K562 (cell line): ENCODE measurements around the gene CBY3. TPM values are rescaled to one million over a fixed set of nuclear protein-coding genes. Genes with fewer than 3 reads are reported as not detected.

ENCODE experiments used
- ATF7 ChIP-seq: fragments of 450-650 bp; IDR thresholded peaks from 2 replicates; pipeline ENCODE4 v1.7.1; 2014; ENCODE audit warnings: mild to moderate bottlenecking, moderate library complexity
- CBFA2T3 ChIP-seq: fragments of 450-650 bp; IDR thresholded peaks from 2 replicates; pipeline ENCODE4 v1.6.1; 2017
- FOXK2 ChIP-seq, 2 experiments: fragments of 450-650 bp; IDR thresholded peaks in 1 of 2; conservative IDR thresholded peaks in 1 of 2; 2 replicates each; pipeline ENCODE4 v1.6.1; 2016; ENCODE audit warnings: low read depth in 2 of 2, mild to moderate bottlenecking in 1 of 2
- KAT2B ChIP-seq: IDR thresholded peaks from one replicate; pipeline ENCODE4 v1.6.1; 2012; ENCODE audit warnings: low read depth, mild to moderate bottlenecking, control low read depth, inconsistent platforms, low read length, moderate library complexity
- MNT ChIP-seq, 2 experiments: fragments of 450-650 bp; conservative IDR thresholded peaks; 2 replicates each; pipeline ENCODE4 v1.6.1; 2017; ENCODE audit warnings: mild to moderate bottlenecking in 2 of 2, moderate library complexity in 2 of 2
- MYC ChIP-seq, 2 experiments: fragments of 250-450 bp in 1 of 2; sonication (Bioruptor Pico) in 1 of 2; IDR thresholded peaks; 2 replicates each; pipeline versions ENCODE4 v1.5.1 to v1.6.1; 2012 to 2021; ENCODE audit warnings: low read depth in 2 of 2, borderline replicate concordance in 1 of 2, improper control_type of control experiment in 1 of 2, low read length in 1 of 2, mild to moderate bottlenecking in 1 of 2, moderate library complexity in 1 of 2
- OTX1 ChIP-seq: fragments of 450-650 bp; formaldehyde crosslinking; IDR thresholded peaks from 2 replicates; pipeline ENCODE4 v1.4.0; 2022; ENCODE audit warnings: mild to moderate bottlenecking
- POLR2AphosphoS2 ChIP-seq: IDR thresholded peaks from 2 replicates; pipeline ENCODE4 v1.6.1; 2012; ENCODE audit warnings: low read length, improper control_type of control experiment
- SIN3A ChIP-seq, 2 experiments: fragments of 150-350 bp in 1 of 2; IDR thresholded peaks; 2 replicates each; pipeline ENCODE4 v1.6.1; 2011 to 2016; ENCODE audit warnings: borderline replicate concordance in 2 of 2, low read depth in 2 of 2, low read length in 2 of 2, mild to moderate bottlenecking in 2 of 2, moderate library complexity in 2 of 2; ENCODE audit not compliant: control insufficient read depth in 1 of 2
- SMARCE1 ChIP-seq: fragments of 450-650 bp; IDR thresholded peaks from 2 replicates; pipeline ENCODE4 v1.7.1; 2016; ENCODE audit warnings: mild to moderate bottlenecking
- SOX6 ChIP-seq: fragments of 450-650 bp; IDR thresholded peaks from 2 replicates; pipeline ENCODE4 v1.6.1; 2014; ENCODE audit warnings: mild to moderate bottlenecking
- TAL1 ChIP-seq: fragments of 450-650 bp; IDR thresholded peaks from 2 replicates; pipeline ENCODE4 v1.6.1; 2016; ENCODE audit warnings: mild to moderate bottlenecking
- TCF3 ChIP-seq: sonication (generic); formaldehyde crosslinking; IDR thresholded peaks from 2 replicates; pipeline ENCODE4 v1.4.0; 2020; ENCODE audit warnings: mild to moderate bottlenecking, missing genetic modification reagents
- ZNF274 ChIP-seq: IDR thresholded peaks from 2 replicates; pipeline ENCODE4 v1.6.1; 2011; ENCODE audit warnings: low read depth, mild to moderate bottlenecking, low read length, moderate library complexity, borderline replicate concordance
- ZNF445 ChIP-seq: fragments of 250-450 bp; sonication (Bioruptor Pico); IDR thresholded peaks from 2 replicates; pipeline ENCODE4 v1.4.0; 2020; ENCODE audit warnings: low read depth, mild to moderate bottlenecking, moderate library complexity
- polyA plus RNA-seq, 8 experiments: library from polyadenylated mRNA; depleted of rRNA in 4 of 8; stranded (reverse) in 5 of 8; unstranded in 3 of 8; fragments of >200 nt; fragmentation: Nextera tagmentation in 2 of 8; fragmentation: Illumina TruSeq in 1 of 8; extraction: Ambion mirVana in 2 of 8; extraction: Trizol in 1 of 8; gene quantifications; 2 replicates each; pipeline versions ENCODE4 v1.2.1 to v1.2.3, GENCODE V29; 2011 to 2014; ENCODE audit warnings: inconsistent platforms in 1 of 8, missing spikeins in 1 of 8
- total RNA-seq, 7 experiments: library from RNA; depleted of rRNA in 6 of 7; stranded (reverse); fragments of >200 nt in 6 of 7; fragmentation: Illumina TruSeq in 2 of 7; extraction: Trizol in 2 of 7; gene quantifications; 2 replicates each; pipeline versions ENCODE4 v1.2.1 to v1.2.3, GENCODE V29; 2011 to 2021; ENCODE audit warnings: low replicate concordance in 1 of 7
- TF ChIP-seq, protein P1 (sequence below): sonication (generic); formaldehyde crosslinking; IDR thresholded peaks from 2 replicates; pipeline ENCODE4 v1.8.1; 2022; ENCODE audit warnings: missing genetic modification reagents
- TF ChIP-seq, protein P2 (sequence below), 3 experiments: fragments of 200-800 bp in 1 of 3; fragments of 250-450 bp in 1 of 3; fragments of 450-650 bp in 1 of 3; sonication (Bioruptor Pico) in 1 of 3; sonication (Bioruptor generic) in 1 of 3; formaldehyde crosslinking in 1 of 3; IDR thresholded peaks; 2 replicates each; pipeline versions ENCODE4 v1.6.1 to v1.8.0; 2016 to 2022; ENCODE audit warnings: mild to moderate bottlenecking in 2 of 3, missing genetic modification characterization in 2 of 3, missing compliant biosample characterization in 1 of 3, moderate library complexity in 1 of 3
- TF ChIP-seq, protein P3 (sequence below): fragments of 450-650 bp; IDR thresholded peaks from 2 replicates; pipeline ENCODE4 v1.6.1; 2018; ENCODE audit warnings: mild to moderate bottlenecking, low read depth; ENCODE audit not compliant: partially characterized antibody
- TF ChIP-seq, protein P4 (sequence below): fragments of 250-450 bp; sonication (Bioruptor Pico); IDR thresholded peaks from 2 replicates; pipeline ENCODE4 v1.9.0; 2021; ENCODE audit warnings: mild to moderate bottlenecking

The CBY3 gene
- total and polyA plus RNA-seq, 9 of the 15 experiments (the other 6 are each of a cell fraction or from before 2014, with no cell fraction given), result not detected

DNA sequence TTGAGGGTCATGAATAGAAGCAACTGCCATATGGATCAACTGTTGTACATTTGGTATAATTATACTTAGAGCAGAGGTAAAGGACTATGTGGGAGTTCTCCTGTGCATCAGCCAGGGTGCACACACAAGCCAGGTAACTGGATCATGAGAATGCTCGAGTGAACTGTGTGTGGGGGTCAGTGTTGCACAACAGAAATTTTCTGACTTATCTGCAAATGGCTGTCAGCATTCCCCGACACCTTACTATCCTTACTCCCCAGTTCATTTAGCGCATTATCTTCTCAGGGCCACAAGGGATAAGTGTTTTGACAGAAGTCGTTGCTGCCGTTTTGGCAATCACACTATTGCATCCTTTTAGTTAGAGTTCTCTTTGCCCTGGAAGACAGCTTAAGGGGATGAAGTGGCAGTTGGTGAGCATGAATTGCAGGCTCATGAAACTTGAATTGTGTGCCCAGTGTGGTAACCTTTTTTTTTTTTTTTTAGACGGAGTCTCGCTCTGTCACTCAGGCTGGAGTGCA, 19.6 kb upstream of the CBY3 start (continued):
- TF ChIP-seq, protein P1, sequence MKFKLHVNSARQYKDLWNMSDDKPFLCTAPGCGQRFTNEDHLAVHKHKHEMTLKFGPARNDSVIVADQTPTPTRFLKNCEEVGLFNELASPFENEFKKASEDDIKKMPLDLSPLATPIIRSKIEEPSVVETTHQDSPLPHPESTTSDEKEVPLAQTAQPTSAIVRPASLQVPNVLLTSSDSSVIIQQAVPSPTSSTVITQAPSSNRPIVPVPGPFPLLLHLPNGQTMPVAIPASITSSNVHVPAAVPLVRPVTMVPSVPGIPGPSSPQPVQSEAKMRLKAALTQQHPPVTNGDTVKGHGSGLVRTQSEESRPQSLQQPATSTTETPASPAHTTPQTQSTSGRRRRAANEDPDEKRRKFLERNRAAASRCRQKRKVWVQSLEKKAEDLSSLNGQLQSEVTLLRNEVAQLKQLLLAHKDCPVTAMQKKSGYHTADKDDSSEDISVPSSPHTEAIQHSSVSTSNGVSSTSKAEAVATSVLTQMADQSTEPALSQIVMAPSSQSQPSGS (CRISPR knock-in tag), result no peak
- TF ChIP-seq POLR2AphosphoS2 (0 out of 2 replicates have a peak, but pooled peaks have one; percentile 53), SIN3A (IDR thresholded peaks at IDR 0.05; ENCODE audit: borderline replicate concordance in 2 of 2, control insufficient read depth in 1 of 2, low read depth in 2 of 2, low read length in 2 of 2) (peak in 1 of 2 experiments; percentile 53; a peak in 1 of 4 replicates), MNT (conservative IDR thresholded peaks at IDR 0.05) (peak; percentile 19 to 80; a peak in 2 of 4 replicates), TAL1 (peak; percentile 91), ZNF274 (no peak), ZNF445 (CRISPR knock-in tag) (no peak), TCF3 (CRISPR knock-in tag) (peak; percentile 93), SMARCE1 (peak; percentile 70; the same call in 1 of the 2 replicates), CBFA2T3 (peak; percentile 97), ATF7 (peak; percentile 46; the same call in 1 of the 2 replicates), MYC (IDR thresholded peaks at IDR 0.05; ENCODE audit: low read depth, low read length) (peak; percentile 33; the same call in 1 of the 2 replicates), MYC (CRISPR knock-in tag; IDR thresholded peaks at IDR 0.05; ENCODE audit: borderline replicate concordance, low read depth) (no peak), FOXK2 (conservative IDR thresholded peaks at IDR 0.05 in 1 of 2, IDR thresholded peaks at IDR 0.05 in 1 of 2; ENCODE audit: low read depth in 2 of 2) (peak in 1 of 2 experiments; percentile 45; a peak in 1 of 4 replicates), KAT2B (no peak), SOX6 (peak; percentile 79), OTX1 (no peak)
- TF ChIP-seq, protein P2, sequence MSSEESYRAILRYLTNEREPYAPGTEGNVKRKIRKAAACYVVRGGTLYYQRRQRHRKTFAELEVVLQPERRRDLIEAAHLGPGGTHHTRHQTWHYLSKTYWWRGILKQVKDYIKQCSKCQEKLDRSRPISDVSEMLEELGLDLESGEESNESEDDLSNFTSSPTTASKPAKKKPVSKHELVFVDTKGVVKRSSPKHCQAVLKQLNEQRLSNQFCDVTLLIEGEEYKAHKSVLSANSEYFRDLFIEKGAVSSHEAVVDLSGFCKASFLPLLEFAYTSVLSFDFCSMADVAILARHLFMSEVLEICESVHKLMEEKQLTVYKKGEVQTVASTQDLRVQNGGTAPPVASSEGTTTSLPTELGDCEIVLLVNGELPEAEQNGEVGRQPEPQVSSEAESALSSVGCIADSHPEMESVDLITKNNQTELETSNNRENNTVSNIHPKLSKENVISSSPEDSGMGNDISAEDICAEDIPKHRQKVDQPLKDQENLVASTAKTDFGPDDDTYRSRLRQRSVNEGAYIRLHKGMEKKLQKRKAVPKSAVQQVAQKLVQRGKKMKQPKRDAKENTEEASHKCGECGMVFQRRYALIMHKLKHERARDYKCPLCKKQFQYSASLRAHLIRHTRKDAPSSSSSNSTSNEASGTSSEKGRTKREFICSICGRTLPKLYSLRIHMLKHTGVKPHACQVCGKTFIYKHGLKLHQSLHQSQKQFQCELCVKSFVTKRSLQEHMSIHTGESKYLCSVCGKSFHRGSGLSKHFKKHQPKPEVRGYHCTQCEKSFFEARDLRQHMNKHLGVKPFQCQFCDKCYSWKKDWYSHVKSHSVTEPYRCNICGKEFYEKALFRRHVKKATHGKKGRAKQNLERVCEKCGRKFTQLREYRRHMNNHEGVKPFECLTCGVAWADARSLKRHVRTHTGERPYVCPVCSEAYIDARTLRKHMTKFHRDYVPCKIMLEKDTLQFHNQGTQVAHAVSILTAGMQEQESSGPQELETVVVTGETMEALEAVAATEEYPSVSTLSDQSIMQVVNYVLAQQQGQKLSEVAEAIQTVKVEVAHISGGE (CRISPR knock-in tag; IDR thresholded peaks at IDR 0.05), result peak in 1 of 3 experiments; percentile 37; a peak in 1 of 6 replicates
- TF ChIP-seq, protein P3, sequence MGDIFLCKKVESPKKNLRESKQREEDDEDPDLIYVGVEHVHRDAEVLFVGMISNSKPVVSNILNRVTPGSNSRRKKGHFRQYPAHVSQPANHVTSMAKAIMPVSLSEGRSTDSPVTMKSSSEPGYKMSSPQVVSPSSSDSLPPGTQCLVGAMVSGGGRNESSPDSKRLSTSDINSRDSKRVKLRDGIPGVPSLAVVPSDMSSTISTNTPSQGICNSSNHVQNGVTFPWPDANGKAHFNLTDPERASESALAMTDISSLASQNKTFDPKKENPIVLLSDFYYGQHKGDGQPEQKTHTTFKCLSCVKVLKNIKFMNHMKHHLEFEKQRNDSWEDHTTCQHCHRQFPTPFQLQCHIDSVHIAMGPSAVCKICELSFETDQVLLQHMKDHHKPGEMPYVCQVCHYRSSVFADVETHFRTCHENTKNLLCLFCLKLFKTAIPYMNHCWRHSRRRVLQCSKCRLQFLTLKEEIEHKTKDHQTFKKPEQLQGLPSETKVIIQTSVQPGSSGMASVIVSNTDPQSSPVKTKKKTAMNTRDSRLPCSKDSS, result no peak
- TF ChIP-seq, protein P4, sequence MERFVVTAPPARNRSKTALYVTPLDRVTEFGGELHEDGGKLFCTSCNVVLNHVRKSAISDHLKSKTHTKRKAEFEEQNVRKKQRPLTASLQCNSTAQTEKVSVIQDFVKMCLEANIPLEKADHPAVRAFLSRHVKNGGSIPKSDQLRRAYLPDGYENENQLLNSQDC (CRISPR knock-in tag), result peak; percentile 11; the same call in 1 of the 2 replicates
